ENCODE data around the gene BHLHE23.
"Not testable (repeated sequence)": the region's sequence is repeated elsewhere in the genome, so short reads cannot be mapped to it uniquely, and the experiment has no call there.

BHLHE23 gene

GRCh38 chr20:63042448-63043071 lies 35.8 kb upstream of the BHLHE23 start:
- no peak for DNase-seq

- no peak for DNase-seq
These were observed 35.0 kb upstream of the BHLHE23 start for GRCh38 chr20:63041776-63042175.

- DNase-seq: no peak
These were observed 31.0 kb upstream of the BHLHE23 start for GRCh38 chr20:63037669-63038268.

- DNase-seq: no peak
These were observed 29.5 kb upstream of the BHLHE23 start for GRCh38 chr20:63036291-63036690.

- DNase-seq: no peak
These were observed 28.9 kb upstream of the BHLHE23 start for GRCh38 chr20:63035603-63036185.

GRCh38 chr20:63034710-63035602 lies 28.2 kb upstream of the BHLHE23 start:
- DNase-seq: not testable (repeated sequence)

GRCh38 chr20:63033794-63034709 lies 27.3 kb upstream of the BHLHE23 start:
- DNase-seq: no peak

- no peak for DNase-seq
These were observed 26.4 kb upstream of the BHLHE23 start for GRCh38 chr20:63032861-63033793.

GRCh38 chr20:63032026-63032800 lies 25.4 kb upstream of the BHLHE23 start:
- DNase-seq: no peak

GRCh38 chr20:63031251-63032014 lies 24.7 kb upstream of the BHLHE23 start:
- no peak for DNase-seq

- DNase-seq: no peak
These were observed 22.8 kb upstream of the BHLHE23 start for GRCh38 chr20:63029358-63030121.

GRCh38 chr20:63028461-63028921 lies 21.7 kb upstream of the BHLHE23 start:
- DNase-seq: no peak

- DNase-seq: no peak
These were observed 21.2 kb upstream of the BHLHE23 start for GRCh38 chr20:63027922-63028389.

- DNase-seq: no peak
These were observed 20.6 kb upstream of the BHLHE23 start for GRCh38 chr20:63027221-63027921.

- no peak for DNase-seq
These were observed 19.9 kb upstream of the BHLHE23 start for GRCh38 chr20:63026582-63027165.

- no peak for DNase-seq
These were observed 19.0 kb upstream of the BHLHE23 start for GRCh38 chr20:63025534-63026331.
